ENCODE measurements around the gene IRF2BP1.

DNA sequence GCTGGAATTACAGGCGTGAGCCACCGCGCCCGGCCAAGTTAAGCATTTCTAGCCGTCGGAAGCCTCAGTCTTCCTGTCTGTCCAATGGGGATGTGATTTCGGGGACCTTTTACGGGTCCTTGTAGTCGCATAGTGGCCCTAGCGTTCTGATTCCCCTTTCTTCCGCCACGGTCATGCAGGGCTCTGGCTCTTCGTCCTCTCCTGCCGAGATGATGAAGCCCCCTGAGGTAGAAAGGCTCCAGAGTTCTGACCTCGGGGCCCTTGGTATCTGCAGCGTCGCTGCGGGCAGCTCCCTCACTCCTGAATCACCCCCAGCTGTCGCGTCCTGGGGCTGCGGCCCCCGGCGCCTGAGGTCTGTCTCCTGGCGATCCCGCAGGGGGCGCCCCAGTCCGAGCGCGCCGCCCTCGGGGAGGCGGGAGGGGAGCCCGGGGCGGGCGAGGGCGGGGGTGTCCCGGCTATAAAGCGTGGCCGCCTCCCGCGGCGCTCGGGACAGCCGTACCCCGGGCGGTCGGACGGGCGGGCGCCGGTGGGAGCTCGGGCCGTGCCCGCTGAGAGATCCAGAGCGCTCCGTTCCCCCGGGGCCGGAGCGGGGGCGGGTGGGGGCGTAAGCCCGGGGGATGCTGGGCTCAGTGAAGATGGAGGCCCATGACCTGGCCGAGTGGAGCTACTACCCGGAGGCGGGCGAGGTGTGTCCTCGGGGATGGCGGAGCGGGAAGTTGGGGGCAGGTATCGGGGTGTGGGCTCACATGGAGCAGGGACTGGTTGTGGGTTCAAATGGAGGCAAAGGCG, 21.9 kb downstream of the IRF2BP1 start, which contains the start of gene FOXA3:
- TF ChIP-seq POLR2A (IDR thresholded peaks at IDR 0.05) (no peak), CTCF (IDR thresholded peaks at IDR 0.05) (peak in 4 of 6 experiments; percentile 18 to 54 (median 36))

Data from thyroid gland (tissue), 4 donors.